ENCODE data around the gene FLT1.

The FLT1 gene

GRCh38 chr13:28402057-28402381, 92.9 kb downstream of the FLT1 start:
- Histone ChIP-seq H3K4me3 (ENCODE audit: low read depth, low read length) (no peak overlapping the region), H3K27ac (no peak overlapping the region), H3K36me3 (no peaks in the 10 kb centered on the region), H3K9me3 (ENCODE audit: severe bottlenecking) (no peaks in the 10 kb centered on the region), H3K27me3 (ENCODE audit: insufficient read depth, low read depth, severe bottlenecking) (no peaks in the 10 kb centered on the region)
- TF ChIP-seq, protein P1, sequence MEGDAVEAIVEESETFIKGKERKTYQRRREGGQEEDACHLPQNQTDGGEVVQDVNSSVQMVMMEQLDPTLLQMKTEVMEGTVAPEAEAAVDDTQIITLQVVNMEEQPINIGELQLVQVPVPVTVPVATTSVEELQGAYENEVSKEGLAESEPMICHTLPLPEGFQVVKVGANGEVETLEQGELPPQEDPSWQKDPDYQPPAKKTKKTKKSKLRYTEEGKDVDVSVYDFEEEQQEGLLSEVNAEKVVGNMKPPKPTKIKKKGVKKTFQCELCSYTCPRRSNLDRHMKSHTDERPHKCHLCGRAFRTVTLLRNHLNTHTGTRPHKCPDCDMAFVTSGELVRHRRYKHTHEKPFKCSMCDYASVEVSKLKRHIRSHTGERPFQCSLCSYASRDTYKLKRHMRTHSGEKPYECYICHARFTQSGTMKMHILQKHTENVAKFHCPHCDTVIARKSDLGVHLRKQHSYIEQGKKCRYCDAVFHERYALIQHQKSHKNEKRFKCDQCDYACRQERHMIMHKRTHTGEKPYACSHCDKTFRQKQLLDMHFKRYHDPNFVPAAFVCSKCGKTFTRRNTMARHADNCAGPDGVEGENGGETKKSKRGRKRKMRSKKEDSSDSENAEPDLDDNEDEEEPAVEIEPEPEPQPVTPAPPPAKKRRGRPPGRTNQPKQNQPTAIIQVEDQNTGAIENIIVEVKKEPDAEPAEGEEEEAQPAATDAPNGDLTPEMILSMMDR (IDR thresholded peaks at IDR 0.05; ENCODE audit: low read depth, low read length) = no peak
- no peak for DNase-seq

DNA sequence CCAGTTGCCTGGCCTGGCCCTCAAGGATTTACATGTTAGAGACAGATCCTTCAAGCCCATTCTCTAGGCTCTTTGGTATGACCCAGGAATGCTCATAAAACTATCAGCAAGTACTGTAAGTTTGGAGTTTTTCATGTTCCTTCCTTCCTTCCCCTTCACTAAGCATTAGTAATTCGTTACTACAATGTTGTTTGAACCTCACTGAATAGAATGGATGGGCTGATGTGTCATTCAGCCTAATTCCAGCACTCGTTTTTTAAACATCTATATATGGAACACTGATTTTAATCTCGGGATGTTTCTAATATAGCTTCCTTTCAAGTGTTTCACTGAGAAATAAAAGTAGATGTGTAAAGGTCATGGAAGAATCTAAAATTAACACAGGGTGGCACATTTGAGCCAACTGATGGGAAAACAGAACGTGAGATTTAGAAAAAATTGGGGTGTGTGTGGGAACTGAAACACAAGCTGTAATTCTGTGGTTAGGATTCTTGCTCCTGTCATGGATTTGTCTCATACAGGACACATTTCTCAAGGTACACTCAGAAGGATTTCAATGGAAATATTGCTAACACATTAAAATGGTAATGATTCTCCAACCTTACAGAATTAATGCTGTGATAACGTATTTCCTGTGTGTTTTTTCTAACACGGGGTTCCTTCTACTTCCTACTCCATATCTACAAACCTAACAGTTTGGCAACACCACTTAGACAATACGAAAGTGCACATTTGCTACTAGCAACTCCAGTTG, 93.4 kb downstream of the FLT1 start:
- Histone ChIP-seq H3K4me3 (ENCODE audit: low read depth, low read length) (no peak overlapping the region), H3K9me3 (ENCODE audit: severe bottlenecking) (no peaks in the 10 kb centered on the region), H3K27ac (no peak overlapping the region), H3K36me3 (no peaks in the 10 kb centered on the region), H3K27me3 (ENCODE audit: insufficient read depth, low read depth, severe bottlenecking) (no peaks in the 10 kb centered on the region)
- DNase-seq = no peak
- TF ChIP-seq, protein P1 (IDR thresholded peaks at IDR 0.05; ENCODE audit: low read depth, low read length) = no peak

- no peaks in the 10 kb centered on the region for H3K36me3 ChIP-seq
Measured at GRCh38 chr13:28396053-28396452, 98.9 kb downstream of the FLT1 start.

GRCh38 chr13:28394422-28394821, 100.5 kb downstream of the FLT1 start:
- H3K4me3 ChIP-seq (ENCODE audit: low read depth, low read length) = no peak overlapping the region
- TF ChIP-seq, protein P1 (IDR thresholded peaks at IDR 0.05; ENCODE audit: low read depth, low read length) = no peak
- H3K27me3 ChIP-seq (ENCODE audit: insufficient read depth, low read depth, severe bottlenecking) = no peaks in the 10 kb centered on the region
- H3K27ac ChIP-seq = no peak overlapping the region
- DNase-seq = no peak
- H3K9me3 ChIP-seq (ENCODE audit: severe bottlenecking) = no peaks in the 10 kb centered on the region
- H3K36me3 ChIP-seq = no peaks in the 10 kb centered on the region

More at GRCh38 chr13:28396053-28396452, 98.9 kb downstream of the FLT1 start:
- Histone ChIP-seq H3K27me3 (ENCODE audit: insufficient read depth, low read depth, severe bottlenecking) (no peaks in the 10 kb centered on the region), H3K4me3 (ENCODE audit: low read depth, low read length) (no peak overlapping the region), H3K9me3 (ENCODE audit: severe bottlenecking) (no peaks in the 10 kb centered on the region), H3K27ac (no peak overlapping the region)
- TF ChIP-seq, protein P1 (IDR thresholded peaks at IDR 0.05; ENCODE audit: low read depth, low read length) = no peak
- no peak for DNase-seq

GRCh38 chr13:28392896-28393505, 101.9 kb downstream of the FLT1 start:
- Histone ChIP-seq H3K4me3 (ENCODE audit: low read depth, low read length) (no peak overlapping the region), H3K9me3 (ENCODE audit: severe bottlenecking) (no peaks in the 10 kb centered on the region), H3K27ac (no peak overlapping the region), H3K27me3 (ENCODE audit: insufficient read depth, low read depth, severe bottlenecking) (no peaks in the 10 kb centered on the region), H3K36me3 (no peaks in the 10 kb centered on the region)
- TF ChIP-seq, protein P1 (IDR thresholded peaks at IDR 0.05; ENCODE audit: low read depth, low read length) = no peak
- no peak for DNase-seq

All from WERI-Rb-1 (cell line).